ENCODE data around the gene FHIT. TPM values are rescaled to one million over a fixed set of nuclear protein-coding genes. Genes with fewer than 3 reads are reported as not detected.

Gene FHIT
- total and polyA plus RNA-seq, 2 of the 4 experiments (the other 2 are of a cell fraction) = 0.07 TPM; not detected in 1

GRCh38 chr3:61035573-61035972 lies 215.7 kb downstream of the FHIT start:
- H3K23ac ChIP-seq (ENCODE audit: low read depth, low read length) = no peak overlapping the region
- no peak overlapping the region for H3K14ac ChIP-seq (replicated peaks; ENCODE audit: low read depth, low read length)
- H3K4me3 ChIP-seq (ENCODE audit: insufficient read depth, low read depth, low read length) = no peak overlapping the region
- H2AFZ ChIP-seq (replicated peaks; ENCODE audit: low read length, poor library complexity) = no peak overlapping the region
- no peak overlapping the region for H3K4me2 ChIP-seq (ENCODE audit: low read depth, low read length)
- in situ Hi-C loops (cut with MboI; ENCODE audit: low sequenced_read_pairs) = no loop called here
- no peak overlapping the region for H2BK15ac ChIP-seq (ENCODE audit: low read depth, low read length)
- no peak for DNase-seq
- H3K36me3 ChIP-seq (ENCODE audit: control insufficient read depth, insufficient read depth, low read length) = no peaks in the 10 kb centered on the region
- no peaks in the 10 kb centered on the region for H3K79me1 ChIP-seq (ENCODE audit: low read depth in 1 of 2, low read length in 2 of 2)
- H4K20me1 ChIP-seq (ENCODE audit: insufficient read depth, low read length) = no peaks in the 10 kb centered on the region
- H3K4ac ChIP-seq (ENCODE audit: low read depth, low read length) = no peak overlapping the region
- H3K27ac ChIP-seq (ENCODE audit: insufficient read depth, low read length) = no peak overlapping the region
- H2BK5ac ChIP-seq (ENCODE audit: low read depth, low read length, poor library complexity, severe bottlenecking) = no peak overlapping the region
- no peak overlapping the region for H4K91ac ChIP-seq (ENCODE audit: insufficient read depth, low read depth, low read length)
- TF ChIP-seq MAFK (IDR thresholded peaks at IDR 0.05; ENCODE audit: low read depth, low read length) = peak; percentile 17; the same call in 1 of the 2 replicates
- TF ChIP-seq CHD1 (IDR thresholded peaks at IDR 0.05; ENCODE audit: low read depth, low read length) = no peak
- TF ChIP-seq CEBPB (IDR thresholded peaks at IDR 0.05; ENCODE audit: low read depth, low read length) = no peak
- no peak for TF ChIP-seq RFX5 (IDR thresholded peaks at IDR 0.05; ENCODE audit: low read depth, low read length)
- ChIA-PET POLR2A (ENCODE audit: unreplicated experiment) (no interaction called here), CTCF (no interaction called here)
- no peak overlapping the region for H3K18ac ChIP-seq (ENCODE audit: low read depth, low read length)
- H3K9me3 ChIP-seq (ENCODE audit: control insufficient read depth, insufficient read depth, low read length) = peaks cover 2% of the 10 kb centered on the region; the same call in 1 of the 2 replicates
- intact Hi-C loops (cut with micrococcal nuclease) = no loop called here
- H4K5ac ChIP-seq (ENCODE audit: low read depth, low read length) = no peak overlapping the region
- H2AK9ac ChIP-seq (replicated peaks; ENCODE audit: low read depth, low read length, poor library complexity) = no peak overlapping the region
- H3K9ac ChIP-seq (ENCODE audit: low read depth, low read length) = no peak overlapping the region
- WGBS, 2 experiments (ENCODE audit: extremely low coverage in 2 of 2, insufficient read length in 1 of 2) = no CpG with 5 or more reads among the region's 1 CpG
- H4K8ac ChIP-seq (ENCODE audit: low read depth in 2 of 2, low read length in 2 of 2) = no peak overlapping the region
- no peaks in the 10 kb centered on the region for H3K9me1 ChIP-seq (ENCODE audit: insufficient read depth, low read length)
- H2AK5ac ChIP-seq (ENCODE audit: low read depth, low read length) = no peak overlapping the region
- no peak overlapping the region for H2BK120ac ChIP-seq (ENCODE audit: low read depth, low read length)
- dilution Hi-C loops (cut with HindIII; ENCODE audit: low sequenced_read_pairs, unreplicated experiment) = no loop called here
- no TSS peak for BruUV-seq (replicated peaks)
- ATAC-seq (ENCODE audit: low read depth) = no peak
- H3K4me1 ChIP-seq (ENCODE audit: control insufficient read depth, insufficient read depth, low read length) = no peaks in the 10 kb centered on the region
- H3K27me3 ChIP-seq (ENCODE audit: control insufficient read depth, insufficient read depth, low read length) = no peaks in the 10 kb centered on the region
- no peak overlapping the region for H2BK20ac ChIP-seq (ENCODE audit: low read depth, low read length)
- no peak overlapping the region for H3K56ac ChIP-seq (ENCODE audit: extremely low read depth, insufficient read depth, low read length)
